Measurements from ENCODE around the gene CFAP92. TPM values are rescaled to one million over a fixed set of nuclear protein-coding genes. Genes with fewer than 3 reads are reported as not detected.

The CFAP92 gene
- total RNA-seq, 1 donor from 2014 or later = not detected

Other genes with a start within 250 kb of the CFAP92 start
- gene ACAD9, start 114.5 kb downstream of the CFAP92 start, total RNA-seq = 42.8 and 44.6 TPM in 2 replicates
- not detected in 2 replicates for gene EFCC1, start 7.2 kb upstream of the CFAP92 start, total RNA-seq
- not detected in 2 replicates for gene GP9, start 66.7 kb upstream of the CFAP92 start, total RNA-seq
- gene RAB43, start 127.7 kb upstream of the CFAP92 start, total RNA-seq = 14.5 and 22.4 TPM in 2 replicates
- gene ISY1, start 167.0 kb upstream of the CFAP92 start, total RNA-seq = 7.8 and 33.1 TPM in 2 replicates
- 292 and 372 TPM in 2 replicates for gene CNBP, start 189.8 kb upstream of the CFAP92 start, total RNA-seq

Data from epithelial cell of proximal tubule (primary cell).